Colonic mucosa (tissue), 4 donors: ENCODE measurements around the gene TBRG1. TPM values are rescaled to one million over a fixed set of nuclear protein-coding genes. Genes with fewer than 3 reads are reported as not detected.

Source experiments
- DNase-seq: peaks from one replicate; pipeline ENCODE4 v3.0.0-alpha.2; 2020
- H3K27ac ChIP-seq: fragments of 200-600 bp; one replicate; pipeline ENCODE4 v1.8.0; 2021
- H3K27me3 ChIP-seq: fragments of 200-600 bp; one replicate; pipeline ENCODE4 v1.8.0; 2021
- H3K36me3 ChIP-seq: fragments of 200-600 bp; one replicate; pipeline ENCODE4 v1.8.0; 2021
- H3K4me1 ChIP-seq: fragments of 200-600 bp; one replicate; pipeline ENCODE4 v1.8.0; 2021; ENCODE audit warnings: mild to moderate bottlenecking
- H3K4me3 ChIP-seq: fragments of 200-600 bp; one replicate; pipeline ENCODE4 v1.8.0; 2021
- H3K9ac ChIP-seq, 2 donors: one replicate each; pipeline ENCODE4 v1.7.0; 2013; ENCODE audit warnings: control low read depth in 2 of 2, low read depth in 2 of 2, low read length in 2 of 2
- H3K9me3 ChIP-seq: fragments of 200-600 bp; one replicate; pipeline ENCODE4 v1.8.0; 2021
- CTCF ChIP-seq: fragments of 200-600 bp; IDR thresholded peaks from one replicate; pipeline ENCODE4 v1.8.0; 2022; ENCODE audit warnings: antibody characterized with exemption, mild to moderate bottlenecking
- intact Hi-C: fragments of 100-400 bp; cut with DNase I; formaldehyde crosslinking; loops from one replicate; pipeline ENCODE4 v1.14.1; 2022
- total RNA-seq, 2 donors: library from RNA; stranded (reverse); fragmentation: NEBNext Ultra II Directional in 1 of 2; extraction: Animal tissue kit (Norgen Biotek cat#: 25700) in 1 of 2; gene quantifications; one replicate each; pipeline ENCODE4 v1.2.1, GENCODE V29; 2021
- donor health status: healthy.
- donor health status: DM: no; HTN: no; CAD: no.
- donor health status: DM: no; HTN: no; CAD: no.

The TBRG1 gene
- total RNA-seq, 2 donors from 2014 or later: 25.7 to 29.1 TPM

- Histone ChIP-seq H3K9me3 (no peaks in the 10 kb centered on the region), H3K27me3 (no peaks in the 10 kb centered on the region), H3K36me3 (no peaks in the 10 kb centered on the region), H3K27ac (no peak overlapping the region), H3K4me3 (no peak overlapping the region), H3K9ac (no peak overlapping the region), H3K4me1 (no peaks in the 10 kb centered on the region)
- intact Hi-C loops: no loop called here
- TF ChIP-seq CTCF: no peak
- peak; percentile 27 for DNase-seq
Observed at GRCh38 chr11:124605719-124606118, 16.9 kb upstream of the TBRG1 start.

GRCh38 chr11:124608147-124608546 lies 14.5 kb upstream of the TBRG1 start:
- TF ChIP-seq CTCF: no peak
- Histone ChIP-seq H3K27ac (no peak overlapping the region), H3K4me3 (no peak overlapping the region), H3K27me3 (no peaks in the 10 kb centered on the region), H3K9me3 (no peaks in the 10 kb centered on the region), H3K9ac (no peak overlapping the region), H3K4me1 (no peaks in the 10 kb centered on the region), H3K36me3 (no peaks in the 10 kb centered on the region)
- intact Hi-C loops: no loop called here
- no peak for DNase-seq

- Histone ChIP-seq H3K4me3 (no peak overlapping the region), H3K27ac (no peak overlapping the region), H3K9ac (no peak overlapping the region), H3K9me3 (no peaks in the 10 kb centered on the region), H3K27me3 (no peaks in the 10 kb centered on the region), H3K4me1 (no peaks in the 10 kb centered on the region), H3K36me3 (no peaks in the 10 kb centered on the region)
- TF ChIP-seq CTCF: no peak
- intact Hi-C loops: no loop called here
- no peak for DNase-seq
Observed at GRCh38 chr11:124610295-124610694, 12.4 kb upstream of the TBRG1 start.

GRCh38 chr11:124611064-124611463 lies 11.6 kb upstream of the TBRG1 start, which contains the start of gene PANX3:
PANX3 (plus strand) TSS chr11:124611428; CDS start chr11:124611557, 129 bp downstream.
- Histone ChIP-seq H3K4me3 (no peak within 1 kb of the TSS), H3K27ac (no peak within 1 kb of the TSS), H3K9ac (no peak within 1 kb of the TSS), H3K27me3 (no peaks in the 10 kb centered on the region), H3K9me3 (no peaks in the 10 kb centered on the region), H3K36me3 (no peaks in the 10 kb centered on the region), H3K4me1 (no peaks in the 10 kb centered on the region)
- no peak for DNase-seq
- TF ChIP-seq CTCF: no peak
- intact Hi-C loops: no loop called here

- DNase-seq: no peak
- no peak for TF ChIP-seq CTCF
- Histone ChIP-seq H3K9me3 (no peaks in the 10 kb centered on the region), H3K4me1 (no peaks in the 10 kb centered on the region), H3K9ac (no peak overlapping the region), H3K27ac (no peak overlapping the region), H3K27me3 (no peaks in the 10 kb centered on the region), H3K4me3 (no peak overlapping the region), H3K36me3 (no peaks in the 10 kb centered on the region)
- intact Hi-C loops: no loop called here
Observed at GRCh38 chr11:124612045-124612444, 10.6 kb upstream of the TBRG1 start.
